GM19395 (cell line): ENCODE data around the gene OXLD1.
"Not testable (repeated sequence)": the region's sequence is repeated elsewhere in the genome, so short reads cannot be mapped to it uniquely, and the experiment has no call there.

Experiments used
- ATAC-seq: cut with Tn5 transposase; IDR thresholded peaks from one replicate; pipeline ENCODE4 v1.9.1; 2021; ENCODE audit warnings: mild to moderate bottlenecking, moderate library complexity; ENCODE audit not compliant: unreplicated experiment

The OXLD1 gene

GRCh38 chr17:81621494-81622130, 44.8 kb downstream of the OXLD1 start:
- ATAC-seq, result no peak

GRCh38 chr17:81618307-81618706, 48.1 kb downstream of the OXLD1 start:
- not testable (repeated sequence) for ATAC-seq

GRCh38 chr17:81616877-81617276, 49.5 kb downstream of the OXLD1 start:
- no peak for ATAC-seq

GRCh38 chr17:81615401-81615930, 50.9 kb downstream of the OXLD1 start:
- no peak for ATAC-seq
